GM12878 (cell line): ENCODE results near the gene NUMB. TPM values are rescaled to one million over a fixed set of nuclear protein-coding genes. Genes with fewer than 3 reads are reported as not detected.

ENCODE experiments used
- ATAC-seq: fragments of 200-7000 bp; cut with Tn5 transposase; 3 replicates; pipeline ENCODE4 v1.9.1; 2020; ENCODE audit warnings: mild to moderate bottlenecking, moderate library complexity
- BruUV-seq: library from RNA; stranded (reverse); fragments of 400-500 nt; replicated peaks from 2 replicates; lab custom pipeline; 2021; lab: Mats Ljungman, UMichigan
- CTCF ChIA-PET: fragments of 300-600 bp; sonication (Branson Sonifier 250); formaldehyde crosslinking; extraction: SDS; loops from one replicate; lab custom pipeline; 2021; ENCODE audit warnings: inconsistent platforms; lab: Yijun Ruan, JAX
- POLR2A ChIA-PET: fragments of 350-600 bp; formaldehyde crosslinking; extraction: SDS; loops from one replicate; lab custom pipeline; 2021; ENCODE audit warnings: inconsistent platforms; lab: Charles Lee
- RAD21 ChIA-PET: fragments of 300-600 bp; sonication (Branson Sonifier 250); formaldehyde crosslinking; loops from one replicate; lab custom pipeline; 2023; ENCODE audit warnings: antibody characterized with exemption; ENCODE audit not compliant: unreplicated experiment; lab: Charles Lee
- SMC1A ChIA-PET: fragments of 300-600 bp; sonication (Branson Sonifier 250); formaldehyde crosslinking; loops from one replicate; lab custom pipeline; 2023; ENCODE audit not compliant: unreplicated experiment, uncharacterized antibody; lab: Charles Lee
- DNase-seq: peaks from one replicate; pipeline ENCODE4 v3.0.0-alpha.2; 2011; ENCODE audit warnings: low read depth, low spot score
- FAIRE-seq: peaks from 3 replicates; lab custom pipeline; 2011; peaks lifted over from hg19 to GRCh38; lab: Jason Lieb, UNC
- H2AFZ ChIP-seq: 2 replicates; pipeline ENCODE4 v1.6.0; 2011; ENCODE audit warnings: low read depth, low read length, control low read depth; ENCODE audit not compliant: control insufficient read depth
- H3K27ac ChIP-seq: 2 replicates; pipeline ENCODE4 v1.5.1; 2011; ENCODE audit warnings: control low read depth; ENCODE audit not compliant: control insufficient read depth, insufficient read depth
- H3K27me3 ChIP-seq, 2 experiments: replicated peaks in 1 of 2; 2 replicates each; pipeline versions ENCODE4 v1.6.0 to v1.6.1; 2011; ENCODE audit warnings: low read length in 1 of 2; ENCODE audit not compliant: control insufficient read depth in 2 of 2, insufficient read depth in 2 of 2
- H3K36me3 ChIP-seq, 2 experiments: 2 replicates each; pipeline ENCODE4 v1.5.1; 2011; ENCODE audit warnings: low read length in 1 of 2; ENCODE audit not compliant: control insufficient read depth in 2 of 2, insufficient read depth in 2 of 2
- H3K4me1 ChIP-seq: 2 replicates; pipeline ENCODE4 v1.6.1; 2011; ENCODE audit warnings: mild to moderate bottlenecking, low read length, moderate library complexity, mixed read lengths; ENCODE audit not compliant: control insufficient read depth, insufficient read depth
- H3K4me2 ChIP-seq: 2 replicates; pipeline ENCODE4 v1.6.0; 2011; ENCODE audit warnings: control low read depth; ENCODE audit not compliant: control insufficient read depth, insufficient read depth
- H3K4me3 ChIP-seq: fragments of 200-600 bp; sonication (generic); 2 replicates; pipeline ENCODE4 v1.5.1; 2016
- H3K79me2 ChIP-seq: 2 replicates; pipeline ENCODE4 v1.6.0; 2011; ENCODE audit warnings: low read length; ENCODE audit not compliant: control insufficient read depth, insufficient read depth
- H3K9ac ChIP-seq: 2 replicates; pipeline ENCODE4 v1.8.0; 2011; ENCODE audit warnings: low read length, control low read depth, mixed read lengths; ENCODE audit not compliant: control insufficient read depth, insufficient read depth
- H3K9me3 ChIP-seq: replicated peaks from 3 replicates; pipeline ENCODE4 v1.5.1; 2011; ENCODE audit warnings: mild to moderate bottlenecking, low read length; ENCODE audit not compliant: control insufficient read depth, insufficient read depth
- H4K20me1 ChIP-seq: 2 replicates; pipeline ENCODE4 v1.6.0; 2011; ENCODE audit not compliant: control insufficient read depth, insufficient read depth
- FOS ChIP-seq: IDR thresholded peaks from 3 replicates; pipeline ENCODE4 v1.6.1; 2011; ENCODE audit warnings: borderline replicate concordance; ENCODE audit not compliant: insufficient read length; ENCODE audit errors: extremely low read depth
- MYC ChIP-seq: IDR thresholded peaks from 2 replicates; pipeline ENCODE4 v1.6.1; 2011; ENCODE audit warnings: mild to moderate bottlenecking, low read length, moderate library complexity, inconsistent platforms; ENCODE audit not compliant: insufficient read depth, insufficient replicate concordance, insufficient read length, severe bottlenecking
- POLR2AphosphoS2 ChIP-seq: IDR thresholded peaks from 2 replicates; pipeline ENCODE4 v1.6.1; 2011; ENCODE audit warnings: low read depth, mild to moderate bottlenecking, low read length, improper control_type of control experiment, moderate library complexity
- SREBF1 ChIP-seq: IDR thresholded peaks from 2 replicates; pipeline ENCODE4 v1.6.1; 2012; ENCODE audit warnings: mild to moderate bottlenecking, low read length
- ZNF622 ChIP-seq: fragments of 450-650 bp; IDR thresholded peaks from 2 replicates; pipeline ENCODE4 v1.6.1; 2017; ENCODE audit warnings: mild to moderate bottlenecking, inconsistent platforms
- WGBS: methylation state at CpG from one replicate; pipeline ENCODE4 v1.1.6; 2016; ENCODE audit warnings: low lambda C conversion rate; ENCODE audit not compliant: insufficient replicate concordance, insufficient coverage; ENCODE audit errors: missing lambda C conversion rate; 5-methylcytosine and 5-hydroxymethylcytosine counted together
- in situ Hi-C: fragments of 300-500 bp; cut with MboI; formaldehyde crosslinking; loops from 9 replicates; pipeline ENCODE4 v1.14.3; 2018; ENCODE audit warnings: mixed read lengths
- intact Hi-C: fragments of 100-400 bp; cut with micrococcal nuclease; formaldehyde crosslinking; loops from one replicate; pipeline ENCODE4 v1.14.2; 2022; ENCODE audit not compliant: unreplicated experiment
- polyA plus RNA-seq, 11 experiments: library from polyadenylated mRNA; depleted of rRNA in 4 of 11; unstranded in 6 of 11; stranded (reverse) in 5 of 11; fragments of >200 nt; fragmentation: Nextera tagmentation in 4 of 11; fragmentation: Illumina TruSeq in 1 of 11; extraction: Ambion mirVana in 4 of 11; extraction: Trizol in 1 of 11; gene quantifications; 1 replicate in 1 of 11; 2 replicates in 10 of 11; pipeline versions ENCODE4 v1.2.1 to v1.2.3, GENCODE V29; 2011 to 2016; ENCODE audit warnings: inconsistent platforms in 2 of 11, missing spikeins in 2 of 11, low read depth in 1 of 11
- total RNA-seq, 4 experiments: library from RNA; depleted of rRNA in 3 of 4; stranded (reverse); fragments of >200 nt in 3 of 4; fragmentation: Illumina TruSeq in 1 of 4; extraction: Trizol in 1 of 4; gene quantifications; 2 replicates each; pipeline versions ENCODE4 v1.2.1 to v1.2.3, GENCODE V29; 2013 to 2021
- TF ChIP-seq, protein P1 (sequence below): IDR thresholded peaks from 2 replicates; pipeline ENCODE4 v1.6.1; 2011; ENCODE audit warnings: low read depth, low read length, improper control_type of control experiment, borderline replicate concordance
- TF ChIP-seq, protein P2 (sequence below): fragments of 150-350 bp; IDR thresholded peaks from 2 replicates; pipeline ENCODE4 v1.6.1; 2016; ENCODE audit warnings: low read depth, low read length

The NUMB gene
- total and polyA plus RNA-seq, 10 of the 15 experiments (the other 5 are each of a cell fraction or from before 2014, with no cell fraction given) = 22.0 to 147 (median 48.9) TPM

DNA sequence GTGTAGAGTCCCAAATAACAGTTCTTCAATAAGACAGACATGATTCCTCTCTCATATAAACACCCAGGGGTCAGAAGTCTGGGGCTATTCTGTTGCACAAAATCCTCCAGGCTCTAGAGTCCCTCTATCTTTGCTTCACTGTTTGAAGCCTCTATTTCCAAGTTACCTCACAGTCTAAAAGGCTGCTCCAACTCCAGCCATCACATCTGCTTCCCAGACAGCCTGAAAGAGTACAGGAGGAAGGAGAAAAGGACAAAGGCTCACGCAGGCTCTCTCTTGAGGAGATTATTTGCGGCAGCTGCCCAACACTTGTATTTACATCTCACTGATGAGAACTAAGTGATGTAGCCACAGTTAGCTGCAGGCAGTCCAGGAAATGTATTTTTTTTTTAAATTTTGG, 214.6 kb downstream of the NUMB start:
- in situ Hi-C loops (no loop called here), intact Hi-C loops (no loop called here)
- Histone ChIP-seq H3K4me3 (peak overlapping the region; percentile 27; the same call in 1 of the 2 replicates), H3K4me1 (peaks cover 59% of the 10 kb centered on the region), H2AFZ (no peak overlapping the region), H4K20me1 (0 out of 2 replicates have a peak, but pooled peaks cover 4% of the 10 kb centered on the region), H3K9ac (no peak overlapping the region), H3K9me3 (no peaks in the 10 kb centered on the region), H3K27me3 (peaks cover 3 to 5% of the 10 kb centered on the region in 2 experiments; a peak in 3 of 4 replicates), H3K4me2 (no peak overlapping the region), H3K79me2 (peaks cover 4% of the 10 kb centered on the region; the same call in 1 of the 2 replicates), H3K27ac (no peak overlapping the region)
- RAD21 ChIA-PET = interaction anchor here (1.4 kb wide), 1 partner anchor 8 kb away, joined by 4 read pairs; no protein-coding TSS in a partner anchor
- WGBS = 100% methylated on average over 2 of the region's 2 CpGs
- FAIRE-seq (no peak), ATAC-seq (no peak), DNase-seq (no peak)
- CTCF ChIA-PET = interaction anchor here (0.6 to 1.5 kb wide), 3 partner anchors 8 to 44 kb away, joined by 3 read pairs; no protein-coding TSS in a partner anchor
- SMC1A ChIA-PET = interaction anchor here (1.6 kb wide), 2 partner anchors 11 to 20 kb away, joined by 4 to 8 read pairs; no protein-coding TSS in a partner anchor
- POLR2A ChIA-PET = interaction anchor here (0.6 to 1.7 kb wide), 3 partner anchors 14 to 64 kb away, joined by 3 to 6 read pairs (median 5); no protein-coding TSS in a partner anchor
- TF ChIP-seq MYC (no peak), FOS (no peak), POLR2AphosphoS2 (no peak), SREBF1 (no peak), ZNF622 (no peak)
- TF ChIP-seq, protein P1, sequence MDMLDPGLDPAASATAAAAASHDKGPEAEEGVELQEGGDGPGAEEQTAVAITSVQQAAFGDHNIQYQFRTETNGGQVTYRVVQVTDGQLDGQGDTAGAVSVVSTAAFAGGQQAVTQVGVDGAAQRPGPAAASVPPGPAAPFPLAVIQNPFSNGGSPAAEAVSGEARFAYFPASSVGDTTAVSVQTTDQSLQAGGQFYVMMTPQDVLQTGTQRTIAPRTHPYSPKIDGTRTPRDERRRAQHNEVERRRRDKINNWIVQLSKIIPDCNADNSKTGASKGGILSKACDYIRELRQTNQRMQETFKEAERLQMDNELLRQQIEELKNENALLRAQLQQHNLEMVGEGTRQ = no peak
- TF ChIP-seq, protein P2, sequence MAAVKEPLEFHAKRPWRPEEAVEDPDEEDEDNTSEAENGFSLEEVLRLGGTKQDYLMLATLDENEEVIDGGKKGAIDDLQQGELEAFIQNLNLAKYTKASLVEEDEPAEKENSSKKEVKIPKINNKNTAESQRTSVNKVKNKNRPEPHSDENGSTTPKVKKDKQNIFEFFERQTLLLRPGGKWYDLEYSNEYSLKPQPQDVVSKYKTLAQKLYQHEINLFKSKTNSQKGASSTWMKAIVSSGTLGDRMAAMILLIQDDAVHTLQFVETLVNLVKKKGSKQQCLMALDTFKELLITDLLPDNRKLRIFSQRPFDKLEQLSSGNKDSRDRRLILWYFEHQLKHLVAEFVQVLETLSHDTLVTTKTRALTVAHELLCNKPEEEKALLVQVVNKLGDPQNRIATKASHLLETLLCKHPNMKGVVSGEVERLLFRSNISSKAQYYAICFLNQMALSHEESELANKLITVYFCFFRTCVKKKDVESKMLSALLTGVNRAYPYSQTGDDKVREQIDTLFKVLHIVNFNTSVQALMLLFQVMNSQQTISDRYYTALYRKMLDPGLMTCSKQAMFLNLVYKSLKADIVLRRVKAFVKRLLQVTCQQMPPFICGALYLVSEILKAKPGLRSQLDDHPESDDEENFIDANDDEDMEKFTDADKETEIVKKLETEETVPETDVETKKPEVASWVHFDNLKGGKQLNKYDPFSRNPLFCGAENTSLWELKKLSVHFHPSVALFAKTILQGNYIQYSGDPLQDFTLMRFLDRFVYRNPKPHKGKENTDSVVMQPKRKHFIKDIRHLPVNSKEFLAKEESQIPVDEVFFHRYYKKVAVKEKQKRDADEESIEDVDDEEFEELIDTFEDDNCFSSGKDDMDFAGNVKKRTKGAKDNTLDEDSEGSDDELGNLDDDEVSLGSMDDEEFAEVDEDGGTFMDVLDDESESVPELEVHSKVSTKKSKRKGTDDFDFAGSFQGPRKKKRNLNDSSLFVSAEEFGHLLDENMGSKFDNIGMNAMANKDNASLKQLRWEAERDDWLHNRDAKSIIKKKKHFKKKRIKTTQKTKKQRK = 0 out of 2 replicates have a peak, but pooled peaks have one; percentile 28
- TF ChIP-seq, all 136 proteins: peak for 1
- H3K36me3 ChIP-seq = no peaks in the 10 kb centered on the region
- no TSS peak for BruUV-seq
